GM19351 (cell line): ENCODE measurements around the gene UBE3C.
"Not testable (repeated sequence)": the region's sequence is repeated elsewhere in the genome, so short reads cannot be mapped to it uniquely, and the experiment has no call there.

Source experiments
- ATAC-seq: cut with Tn5 transposase; IDR thresholded peaks from one replicate; pipeline ENCODE4 v1.9.1; 2021; ENCODE audit warnings: mild to moderate bottlenecking, moderate library complexity; ENCODE audit not compliant: unreplicated experiment

Gene UBE3C

GRCh38 chr7:157233677-157234076, 95.0 kb downstream of the UBE3C start:
- ATAC-seq: no peak

- no peak for ATAC-seq
Measured at GRCh38 chr7:157234271-157234670, 95.5 kb downstream of the UBE3C start.

DNA sequence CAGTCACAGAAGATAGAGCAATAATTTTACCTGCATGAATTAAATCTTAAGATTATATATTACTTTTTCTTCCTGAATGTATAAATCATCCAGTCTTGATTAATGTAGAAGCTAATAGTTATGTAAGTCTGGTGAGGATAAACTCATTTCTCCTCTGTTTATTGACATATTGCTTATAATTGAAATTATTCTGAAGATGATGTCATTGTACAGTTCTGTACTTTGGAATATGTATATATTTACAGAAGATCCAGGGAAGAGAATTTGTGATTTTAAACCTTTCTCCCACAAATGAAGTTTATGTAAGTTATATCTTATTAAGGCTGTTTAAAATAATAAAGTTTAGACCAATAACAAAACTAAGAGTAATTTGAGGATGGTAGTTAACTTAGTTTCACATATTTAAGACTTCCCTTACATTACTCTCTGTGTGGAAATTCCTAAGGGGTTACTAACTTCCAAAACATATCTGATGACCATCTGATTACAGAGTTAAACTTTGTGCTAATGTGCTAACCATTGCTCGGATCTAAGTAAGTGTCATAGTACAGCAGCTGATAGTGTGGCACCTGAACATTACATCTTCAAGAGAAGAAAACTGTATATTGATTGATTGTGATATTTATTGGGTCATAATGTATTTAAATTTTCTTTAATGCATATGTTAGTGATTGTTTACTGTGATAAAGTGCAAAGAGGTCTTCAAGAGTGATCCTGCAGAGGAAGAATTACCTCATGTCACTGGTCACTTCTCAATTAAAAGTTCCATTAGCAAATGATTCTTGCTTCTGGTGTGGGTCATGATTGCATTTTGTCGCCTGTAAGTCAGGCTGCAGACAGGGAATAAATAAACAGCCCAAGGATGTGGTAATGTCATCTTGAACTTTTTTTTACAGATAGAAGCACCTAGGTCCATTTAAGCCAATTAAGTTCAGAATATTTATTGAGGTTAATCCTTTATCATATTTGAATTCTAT, 96.9 kb downstream of the UBE3C start:
- ATAC-seq: no peak

DNA sequence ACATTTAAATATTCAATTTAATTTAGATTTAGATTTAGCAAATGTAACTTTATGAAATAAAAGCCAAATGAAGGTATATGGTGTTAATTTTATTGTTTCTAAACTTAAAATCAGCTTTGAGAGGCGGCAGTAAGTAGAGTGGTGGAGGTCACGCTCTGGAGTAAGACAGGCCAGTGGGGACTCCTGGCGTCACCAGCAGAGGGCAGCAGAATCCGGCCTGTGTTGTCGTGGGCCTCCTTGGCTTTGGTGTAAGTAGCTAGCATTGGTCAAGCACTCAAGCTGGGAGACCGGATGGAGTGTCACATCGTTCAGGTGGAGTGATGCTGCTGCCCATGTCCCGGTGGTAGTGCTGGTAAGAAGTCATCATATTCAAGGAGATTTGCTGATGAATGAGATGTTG, 99.4 kb downstream of the UBE3C start:
- no peak for ATAC-seq

DNA sequence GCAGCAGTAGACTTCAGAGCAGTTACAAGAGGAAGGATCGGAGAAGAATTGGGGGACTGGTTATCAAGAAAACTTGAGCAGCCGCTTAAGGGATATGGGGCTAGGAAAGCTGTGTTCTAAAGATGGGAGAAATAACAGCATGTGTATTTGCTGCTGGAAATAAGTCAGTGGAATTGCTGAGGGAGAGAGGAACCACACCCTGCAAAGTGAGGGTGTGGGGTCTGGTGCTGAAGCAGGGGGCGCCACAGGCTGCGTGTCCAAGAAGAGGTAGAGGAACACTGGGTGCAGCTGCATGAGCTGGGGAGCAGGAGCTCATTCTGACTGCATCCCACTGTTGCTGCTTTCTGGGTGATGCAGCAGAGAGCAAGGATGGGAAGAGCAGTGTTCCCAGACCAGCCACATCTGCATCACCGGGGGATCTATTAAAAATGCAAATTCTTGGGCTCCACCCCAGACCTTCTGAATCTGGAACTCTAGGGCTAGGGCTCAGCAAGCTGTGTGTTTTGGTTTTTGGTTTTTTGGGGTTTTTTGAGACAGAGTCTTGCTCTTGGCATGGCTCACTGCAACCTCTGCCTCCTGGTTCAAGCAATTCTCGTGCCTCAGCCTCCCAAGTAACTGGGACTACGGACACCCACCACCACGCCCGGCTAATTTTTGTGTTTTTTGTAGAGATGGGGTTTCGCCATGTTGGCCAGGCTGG, 101.0 kb downstream of the UBE3C start:
- no peak for ATAC-seq

DNA sequence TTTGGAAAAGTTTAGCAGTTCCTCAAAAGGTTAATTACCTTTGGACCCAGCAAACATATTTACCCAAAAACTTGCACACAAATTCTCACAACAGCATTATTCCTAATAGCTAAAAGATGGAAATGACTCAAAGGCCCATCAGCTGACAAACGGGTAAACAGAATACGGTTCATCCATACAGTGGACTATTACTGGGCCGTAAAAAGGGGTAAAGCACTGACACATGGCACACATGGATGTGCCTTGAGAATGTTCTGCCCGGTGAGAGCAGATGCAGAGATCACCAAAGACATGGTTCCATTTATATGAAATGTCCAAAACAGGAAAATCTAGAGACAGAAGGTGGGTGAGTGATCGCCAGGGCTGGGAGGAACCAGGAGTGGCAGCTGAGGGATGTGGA, 102.9 kb downstream of the UBE3C start:
- no peak for ATAC-seq

DNA sequence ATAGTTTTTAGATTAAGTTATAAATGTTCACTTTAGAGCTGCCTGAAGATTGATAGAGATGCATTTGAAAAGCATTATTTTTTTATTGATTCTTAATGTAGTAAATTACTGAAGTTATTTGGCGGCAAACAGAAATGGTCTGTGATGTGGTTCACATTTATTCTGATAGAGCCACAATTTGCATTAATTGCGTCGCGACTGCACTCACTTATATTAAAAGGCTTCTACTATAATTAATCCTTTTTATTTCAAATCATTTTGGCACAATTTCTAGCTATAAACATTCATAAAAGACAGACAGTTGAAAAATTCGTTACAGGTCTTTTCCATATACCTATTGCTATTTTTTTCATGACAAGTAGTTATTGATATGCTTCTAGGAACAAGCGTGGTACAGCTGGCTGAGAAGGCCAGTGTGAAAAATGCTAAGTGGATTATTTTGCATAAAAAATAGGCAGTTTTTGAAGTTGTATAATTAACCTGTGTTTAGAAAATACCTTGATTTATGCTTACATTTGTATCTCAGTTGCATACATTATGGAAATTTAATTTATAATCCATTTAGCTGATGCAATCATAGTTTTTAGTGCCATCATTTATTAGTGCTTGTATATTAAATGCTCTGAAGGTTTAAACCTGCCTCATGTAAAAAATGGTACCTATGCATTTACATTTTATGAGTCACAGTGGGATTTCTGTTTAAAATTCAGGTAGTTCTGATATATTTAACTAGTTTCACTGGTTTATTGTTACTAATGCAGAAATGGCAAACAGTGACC, 106.0 kb downstream of the UBE3C start:
- no peak for ATAC-seq

DNA sequence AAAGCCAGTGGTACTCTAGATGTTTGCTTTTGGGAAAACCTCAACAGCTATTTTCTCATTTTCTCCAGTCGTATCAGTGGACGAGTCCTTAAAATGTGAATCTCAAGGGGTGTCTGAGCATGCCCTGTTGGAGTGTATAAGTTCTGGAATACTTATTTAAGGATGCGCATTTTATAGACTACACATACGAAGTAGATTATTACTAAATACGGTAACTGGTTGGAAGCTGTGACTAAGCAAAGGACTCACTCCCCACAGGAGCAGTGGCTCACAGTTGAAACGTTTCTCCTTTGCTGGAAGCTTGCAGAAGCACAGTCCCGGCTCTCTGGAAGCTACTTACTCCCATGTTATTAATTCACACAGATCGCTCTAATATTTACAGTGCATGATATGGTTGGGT, 107.3 kb downstream of the UBE3C start:
- no peak for ATAC-seq

GRCh38 chr7:157248659-157249058, 109.9 kb downstream of the UBE3C start:
- no peak for ATAC-seq

GRCh38 chr7:157250605-157251228, 112.0 kb downstream of the UBE3C start:
- ATAC-seq: peak; percentile 89

- ATAC-seq: not testable (repeated sequence)
Measured at GRCh38 chr7:157251817-157252216, 113.1 kb downstream of the UBE3C start.

- ATAC-seq: no peak
Measured at GRCh38 chr7:157253850-157254249, 115.1 kb downstream of the UBE3C start.

- ATAC-seq: not testable (repeated sequence)
Measured at GRCh38 chr7:157254781-157255180, 116.1 kb downstream of the UBE3C start.

DNA sequence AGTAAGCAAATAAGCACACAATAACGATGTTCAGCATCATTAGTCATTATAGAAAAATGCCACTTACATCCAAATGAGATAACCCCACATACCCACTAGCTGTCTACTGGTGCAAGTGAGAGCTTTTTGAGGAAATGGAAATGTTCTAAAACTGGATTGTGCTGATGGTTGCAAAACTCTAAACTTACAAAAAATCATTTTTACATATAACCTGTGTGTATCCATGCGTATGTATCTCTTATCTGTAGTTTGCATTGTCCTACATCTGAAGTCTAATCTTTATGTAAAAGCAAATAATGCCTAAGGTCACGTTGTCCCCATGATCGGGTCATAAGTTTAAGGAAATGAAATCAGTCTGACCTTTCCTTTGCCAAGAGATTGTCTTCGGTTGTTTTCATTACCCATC, 116.5 kb downstream of the UBE3C start:
- no peak for ATAC-seq

GRCh38 chr7:157263156-157263555, 124.4 kb downstream of the UBE3C start:
- ATAC-seq: no peak

- no peak for ATAC-seq
Measured at GRCh38 chr7:157265051-157265450, 126.3 kb downstream of the UBE3C start.

GRCh38 chr7:157266272-157266671, 127.5 kb downstream of the UBE3C start:
- no peak for ATAC-seq

- no peak for ATAC-seq
Measured at GRCh38 chr7:157267516-157267915, 128.8 kb downstream of the UBE3C start.

GRCh38 chr7:157267956-157268355, 129.2 kb downstream of the UBE3C start:
- no peak for ATAC-seq

- no peak for ATAC-seq
Measured at GRCh38 chr7:157268540-157268939, 129.8 kb downstream of the UBE3C start.
